K562 (cell line): ENCODE measurements around the gene ZNF69. TPM values are rescaled to one million over a fixed set of nuclear protein-coding genes. Genes with fewer than 3 reads are reported as not detected.

Experiments
- ATAC-seq: fragments of 200-7000 bp; cut with Tn5 transposase; 3 replicates; pipeline ENCODE4 v1.9.1; 2020; ENCODE audit warnings: moderate library complexity
- BruUV-seq: library from RNA; stranded (reverse); fragments of 400-500 nt; replicated peaks from 2 replicates; lab custom pipeline; 2021; lab: Mats Ljungman, UMichigan
- CTCF ChIA-PET: fragments of 300-600 bp; formaldehyde crosslinking; extraction: SDS; loops from one replicate; lab custom pipeline; 2021; ENCODE audit warnings: low intra/inter-chr PET ratio; lab: Yijun Ruan, JAX
- POLR2A ChIA-PET: fragments of 300-600, 350-650 bp; sonication (Branson Sonifier 250); formaldehyde crosslinking; extraction: SDS; loops from one replicate; lab custom pipeline; 2021; ENCODE audit warnings: antibody characterized with exemption, inconsistent platforms; lab: Yijun Ruan, JAX
- DNase-seq, 4 experiments: peaks; one replicate each; pipeline versions ENCODE4 v3.0.0 to v3.0.0-alpha.2; 2011 to 2018; ENCODE audit warnings: low spot score in 3 of 4, mixed read lengths in 3 of 4; ENCODE audit errors: extremely low read depth in 1 of 4
- FAIRE-seq: peaks from 2 replicates; lab custom pipeline; 2011; peaks lifted over from hg19 to GRCh38; lab: Jason Lieb, UNC
- H2AFZ ChIP-seq: 2 replicates; pipeline ENCODE4 v1.6.0; 2011; ENCODE audit warnings: low read depth, low read length, control low read depth, inconsistent platforms
- H3K27ac ChIP-seq: fragments of 200-600 bp; 3 replicates; pipeline ENCODE4 v1.8.0; 2011; ENCODE audit warnings: low read depth, mild to moderate bottlenecking, control low read depth, inconsistent platforms, low read length, moderate library complexity, mixed read lengths; ENCODE audit errors: extremely low read depth
- H3K27me3 ChIP-seq, 2 experiments: fragments of 300-600 bp in 1 of 2; 2 replicates in 1 of 2; 3 replicates in 1 of 2; pipeline versions ENCODE4 v1.6.0 to v1.8.0; 2011; ENCODE audit warnings: inconsistent platforms in 2 of 2, low read length in 2 of 2, mild to moderate bottlenecking in 1 of 2, mixed read lengths in 1 of 2, moderate library complexity in 1 of 2; ENCODE audit not compliant: control insufficient read depth in 2 of 2, insufficient read depth in 2 of 2
- H3K36me3 ChIP-seq: fragments of 300-600 bp; 3 replicates; pipeline ENCODE4 v1.8.0; 2011; ENCODE audit warnings: mild to moderate bottlenecking, low read length, inconsistent platforms; ENCODE audit not compliant: control insufficient read depth, insufficient read depth
- H3K4me1 ChIP-seq, 2 experiments: fragments of 200-600 bp in 1 of 2; replicated peaks in 1 of 2; 2 replicates in 1 of 2; 3 replicates in 1 of 2; pipeline versions ENCODE4 v1.5.1 to v1.8.0; 2011; ENCODE audit warnings: inconsistent platforms in 2 of 2, low read length in 2 of 2, mild to moderate bottlenecking in 1 of 2, mixed read lengths in 1 of 2, moderate library complexity in 1 of 2; ENCODE audit not compliant: control insufficient read depth in 2 of 2, insufficient read depth in 2 of 2
- H3K4me2 ChIP-seq: 2 replicates; pipeline ENCODE4 v1.6.1; 2011; ENCODE audit warnings: low read length, control low read depth, inconsistent platforms, mixed read lengths; ENCODE audit not compliant: insufficient read depth
- H3K4me3 ChIP-seq: fragments of 200-600 bp; sonication (generic), shearing (Covaris generic); 2 replicates; pipeline ENCODE4 v1.5.1; 2016; ENCODE audit warnings: control low read depth, inconsistent platforms
- H3K79me2 ChIP-seq: fragments of 200-600 bp; 3 replicates; pipeline ENCODE4 v1.8.0; 2011; ENCODE audit warnings: low read length, inconsistent platforms; ENCODE audit not compliant: control insufficient read depth, insufficient read depth
- H3K9ac ChIP-seq, 2 experiments: 2 replicates each; pipeline versions ENCODE4 v1.6.0 to v1.6.1; 2011; ENCODE audit warnings: low read depth in 2 of 2, low read length in 2 of 2, control low read depth in 1 of 2, inconsistent platforms in 1 of 2, mild to moderate bottlenecking in 1 of 2, mixed read lengths in 1 of 2; ENCODE audit not compliant: insufficient read depth in 1 of 2
- H3K9me1 ChIP-seq: one replicate; pipeline ENCODE4 v1.6.0; 2011; ENCODE audit warnings: inconsistent platforms, mild to moderate bottlenecking, low read length, moderate library complexity; ENCODE audit not compliant: control insufficient read depth, insufficient read depth
- H3K9me3 ChIP-seq: replicated peaks from 2 replicates; pipeline ENCODE4 v1.5.1; 2011; ENCODE audit warnings: low read depth, low read length, inconsistent platforms; ENCODE audit not compliant: control insufficient read depth, insufficient read depth
- H4K20me1 ChIP-seq: replicated peaks from 2 replicates; pipeline ENCODE4 v1.6.1; 2011; ENCODE audit warnings: low read length, inconsistent platforms, mixed read lengths; ENCODE audit not compliant: control insufficient read depth, insufficient read depth
- ATF3 ChIP-seq, 2 experiments: fragments of 450-650 bp in 1 of 2; sonication (generic) in 1 of 2; formaldehyde crosslinking in 1 of 2; IDR thresholded peaks in 1 of 2; conservative IDR thresholded peaks in 1 of 2; 2 replicates each; pipeline versions ENCODE4 v1.6.1 to v1.8.1; 2016 to 2023; ENCODE audit warnings: mild to moderate bottlenecking in 2 of 2, moderate library complexity in 2 of 2, inconsistent platforms in 1 of 2, missing genetic modification reagents in 1 of 2
- CREM ChIP-seq: IDR thresholded peaks from 2 replicates; pipeline ENCODE4 v1.6.1; 2014; ENCODE audit warnings: antibody characterized with exemption, low read depth
- DMBX1 ChIP-seq: fragments of 250-450 bp; sonication (Bioruptor Pico); IDR thresholded peaks from 2 replicates; pipeline ENCODE4 v1.8.0; 2022; ENCODE audit warnings: inconsistent platforms, mild to moderate bottlenecking, moderate library complexity, borderline replicate concordance
- FOSL1 ChIP-seq: fragments of 200-800 bp; sonication (Bioruptor generic); conservative IDR thresholded peaks from 2 replicates; pipeline ENCODE4 v1.6.1; 2016; ENCODE audit warnings: missing genetic modification characterization, missing compliant biosample characterization
- FOXA1 ChIP-seq: fragments of 450-650 bp; IDR thresholded peaks from 2 replicates; pipeline ENCODE4 v1.6.1; 2016; ENCODE audit warnings: mild to moderate bottlenecking, borderline replicate concordance
- HDAC8 ChIP-seq: fragments of 450-650 bp; IDR thresholded peaks from 2 replicates; pipeline ENCODE4 v1.6.1; 2016; ENCODE audit warnings: mild to moderate bottlenecking, missing genetic modification characterization, moderate library complexity, missing compliant biosample characterization
- JUND ChIP-seq, 2 experiments: IDR thresholded peaks; 2 replicates in 1 of 2; 3 replicates in 1 of 2; pipeline ENCODE4 v1.6.1; 2011; ENCODE audit warnings: borderline replicate concordance in 2 of 2, low read depth in 2 of 2, low read length in 2 of 2, improper control_type of control experiment in 1 of 2, missing biosample characterization in 1 of 2, missing genetic modification characterization in 1 of 2, missing genetic modification reagents in 1 of 2
- L3MBTL2 ChIP-seq: fragments of 450-650 bp; IDR thresholded peaks from 2 replicates; pipeline ENCODE4 v1.6.1; 2016; ENCODE audit warnings: mild to moderate bottlenecking, moderate library complexity
- MEF2D ChIP-seq: conservative IDR thresholded peaks from 2 replicates; pipeline ENCODE4 v1.6.1; 2016; ENCODE audit warnings: low read depth, missing genetic modification characterization, missing compliant biosample characterization
- PHTF2 ChIP-seq: fragments of 250-450 bp; sonication (Bioruptor Pico); IDR thresholded peaks from 2 replicates; pipeline ENCODE4 v1.5.0; 2021; ENCODE audit warnings: mild to moderate bottlenecking
- POLR2B ChIP-seq: fragments of 450-650 bp; IDR thresholded peaks from 2 replicates; pipeline ENCODE4 v1.6.1; 2018; ENCODE audit warnings: low read depth; ENCODE audit not compliant: partially characterized antibody
- PTRF ChIP-seq: fragments of 450-650 bp; IDR thresholded peaks from 2 replicates; pipeline ENCODE4 v1.6.1; 2016; ENCODE audit warnings: mild to moderate bottlenecking, missing genetic modification characterization, missing compliant biosample characterization
- SMAD2 ChIP-seq: fragments of 150-350 bp; IDR thresholded peaks from 2 replicates; pipeline ENCODE4 v1.6.1; 2014; ENCODE audit warnings: low read depth, mild to moderate bottlenecking, low read length
- STAT5A ChIP-seq: IDR thresholded peaks from 2 replicates; pipeline ENCODE4 v1.6.1; 2012; ENCODE audit warnings: low read length, inconsistent platforms, borderline replicate concordance
- TEAD1 ChIP-seq, 2 experiments: fragments of 450-650 bp in 1 of 2; sonication (generic) in 1 of 2; formaldehyde crosslinking; IDR thresholded peaks; 2 replicates each; pipeline versions ENCODE4 v1.4.0 to v1.8.0; 2020 to 2022; ENCODE audit warnings: mild to moderate bottlenecking in 2 of 2, missing genetic modification reagents in 1 of 2
- TFE3 ChIP-seq: fragments of 450-650 bp; formaldehyde crosslinking; IDR thresholded peaks from 2 replicates; pipeline ENCODE4 v1.4.0; 2020; ENCODE audit warnings: mild to moderate bottlenecking, mixed read lengths
- ZFP91 ChIP-seq: sonication (generic); formaldehyde crosslinking; IDR thresholded peaks from 2 replicates; pipeline ENCODE4 v1.8.0; 2022; ENCODE audit warnings: mild to moderate bottlenecking, missing genetic modification reagents
- WGBS: fragments of 100-300 bp; shearing (Covaris generic); methylation state at CpG from one replicate; pipeline ENCODE4 v1.1.6; 2016; ENCODE audit warnings: low coverage, mixed read lengths; ENCODE audit not compliant: insufficient coverage; ENCODE audit errors: missing lambda C conversion rate; 5-methylcytosine and 5-hydroxymethylcytosine counted together
- in situ Hi-C: fragments of 300-500 bp; cut with MboI; formaldehyde crosslinking; loops from 4 replicates; pipeline ENCODE4 v1.15.0; 2018; ENCODE audit warnings: inconsistent platforms, mixed read lengths
- intact Hi-C: fragments of 100-400 bp; cut with micrococcal nuclease; formaldehyde crosslinking; loops from 2 replicates; pipeline ENCODE4 v1.14.2; 2022
- polyA plus RNA-seq, 8 experiments: library from polyadenylated mRNA; depleted of rRNA in 4 of 8; stranded (reverse) in 5 of 8; unstranded in 3 of 8; fragments of >200 nt; fragmentation: Nextera tagmentation in 2 of 8; fragmentation: Illumina TruSeq in 1 of 8; extraction: Ambion mirVana in 2 of 8; extraction: Trizol in 1 of 8; gene quantifications; 2 replicates each; pipeline versions ENCODE4 v1.2.1 to v1.2.3, GENCODE V29; 2011 to 2014; ENCODE audit warnings: inconsistent platforms in 1 of 8, missing spikeins in 1 of 8
- total RNA-seq, 7 experiments: library from RNA; depleted of rRNA in 6 of 7; stranded (reverse); fragments of >200 nt in 6 of 7; fragmentation: Illumina TruSeq in 2 of 7; extraction: Trizol in 2 of 7; gene quantifications; 2 replicates each; pipeline versions ENCODE4 v1.2.1 to v1.2.3, GENCODE V29; 2011 to 2021; ENCODE audit warnings: low replicate concordance in 1 of 7

Gene ZNF69
- total and polyA plus RNA-seq, 9 of the 15 experiments (the other 6 are each of a cell fraction or from before 2014, with no cell fraction given): 2.3 to 5.4 (median 3.6) TPM

- ATAC-seq (peak; percentile 63), FAIRE-seq (peak; percentile 58), DNase-seq (peak in 1 of 4 experiments; percentile 30)
- Histone ChIP-seq H3K9me3 (no peaks in the 10 kb centered on the region), H3K4me3 (no peak overlapping the region), H3K9ac (no peak overlapping the region), H3K4me1 (peaks cover 0 to 6% of the 10 kb centered on the region in 2 experiments; a peak in 3 of 5 replicates), H3K9me1 (no peaks in the 10 kb centered on the region), H3K36me3 (no peaks in the 10 kb centered on the region), H3K79me2 (no peaks in the 10 kb centered on the region), H2AFZ (no peak overlapping the region), H4K20me1 (no peaks in the 10 kb centered on the region), H3K27me3 (no peaks in the 10 kb centered on the region), H3K4me2 (no peak overlapping the region), H3K27ac (no peak overlapping the region)
- BruUV-seq: no TSS peak
- CTCF ChIA-PET: no interaction called here
- POLR2A ChIA-PET: no interaction called here
- 18% methylated on average over 6 of the region's 6 CpGs for WGBS
- in situ Hi-C loops (no loop called here), intact Hi-C loops (no loop called here)
- no peak for TF ChIP-seq HDAC8 (tag)
- no peak for TF ChIP-seq POLR2B
- no peak for TF ChIP-seq STAT5A
- no peak for TF ChIP-seq CREM
- TF ChIP-seq PTRF (tag): no peak
- peak; percentile 58 for TF ChIP-seq FOSL1 (tag)
- no peak for TF ChIP-seq TFE3 (CRISPR knock-in tag)
- TF ChIP-seq PHTF2: no peak
- no peak for TF ChIP-seq SMAD2
- peak; percentile 26; the same call in 1 of the 2 replicates for TF ChIP-seq ATF3 (IDR thresholded peaks at IDR 0.05)
- TF ChIP-seq ATF3 (CRISPR knock-in tag; conservative IDR thresholded peaks at IDR 0.05): no peak
- no peak for TF ChIP-seq MEF2D (tag)
- TF ChIP-seq FOXA1: no peak
- TF ChIP-seq L3MBTL2: no peak
- no peak for TF ChIP-seq ZFP91 (CRISPR knock-in tag)
- no peak for TF ChIP-seq DMBX1 (CRISPR knock-in tag)
- peak; percentile 61; the same call in 1 of the 2 replicates for TF ChIP-seq JUND (IDR thresholded peaks at IDR 0.05; ENCODE audit: borderline replicate concordance, low read depth, low read length)
- TF ChIP-seq JUND (tag; IDR thresholded peaks at IDR 0.05; ENCODE audit: borderline replicate concordance, low read depth, low read length): peak; percentile 26; the same call in 1 of the 3 replicates
- TF ChIP-seq TEAD1 (CRISPR knock-in tag; IDR thresholded peaks at IDR 0.05): no peak
Observed at GRCh38 chr19:11894851-11895250, 7.3 kb downstream of the ZNF69 start.
